Activated CD8-positive, alpha-beta memory T cell treated with anti-CD3 and anti-CD28 coated beads for 1 hour (primary cell): Measurements from ENCODE around the gene EAPP.
"Not testable (repeated sequence)": the region's sequence is repeated elsewhere in the genome, so short reads cannot be mapped to it uniquely, and the experiment has no call there.

ENCODE experiments used
- DNase-seq, 2 donors: peaks; one replicate each; pipeline ENCODE4 v3.0.0-alpha.2; 2020; ENCODE audit warnings: low read depth in 1 of 2; ENCODE audit errors: extremely low read depth in 1 of 2

Gene EAPP

DNA sequence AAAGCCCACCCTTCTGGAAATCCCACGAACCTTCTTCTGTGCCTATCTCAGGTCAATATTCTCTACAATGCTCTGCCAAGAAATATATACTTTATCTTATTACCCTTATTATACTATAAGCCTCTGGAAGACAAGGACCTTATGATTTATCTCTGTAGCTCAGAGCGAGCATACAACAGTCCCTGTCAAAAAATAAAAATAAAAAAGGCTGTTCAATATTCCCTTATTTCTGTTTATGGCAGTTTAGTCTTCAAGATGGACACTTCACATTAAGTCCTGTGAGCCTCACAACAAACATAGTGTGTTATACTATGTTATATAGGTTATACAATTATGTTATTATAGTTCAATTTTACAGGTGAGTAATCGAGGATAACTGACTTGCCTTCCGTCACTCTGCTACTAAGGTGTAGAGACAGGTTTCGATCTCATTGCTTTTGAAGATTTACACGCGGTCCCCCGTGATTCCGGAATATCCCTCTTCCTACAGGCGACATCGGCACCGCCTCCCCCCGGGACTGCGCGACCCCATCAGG is 562 bp downstream of the EAPP start:
- DNase-seq, result no peak

- not testable (repeated sequence) for DNase-seq
These were observed 1.4 kb downstream of the EAPP start for GRCh38 chr14:34538096-34538495.

- DNase-seq, result no peak
These were observed 1.9 kb downstream of the EAPP start for GRCh38 chr14:34537677-34538009.

DNA sequence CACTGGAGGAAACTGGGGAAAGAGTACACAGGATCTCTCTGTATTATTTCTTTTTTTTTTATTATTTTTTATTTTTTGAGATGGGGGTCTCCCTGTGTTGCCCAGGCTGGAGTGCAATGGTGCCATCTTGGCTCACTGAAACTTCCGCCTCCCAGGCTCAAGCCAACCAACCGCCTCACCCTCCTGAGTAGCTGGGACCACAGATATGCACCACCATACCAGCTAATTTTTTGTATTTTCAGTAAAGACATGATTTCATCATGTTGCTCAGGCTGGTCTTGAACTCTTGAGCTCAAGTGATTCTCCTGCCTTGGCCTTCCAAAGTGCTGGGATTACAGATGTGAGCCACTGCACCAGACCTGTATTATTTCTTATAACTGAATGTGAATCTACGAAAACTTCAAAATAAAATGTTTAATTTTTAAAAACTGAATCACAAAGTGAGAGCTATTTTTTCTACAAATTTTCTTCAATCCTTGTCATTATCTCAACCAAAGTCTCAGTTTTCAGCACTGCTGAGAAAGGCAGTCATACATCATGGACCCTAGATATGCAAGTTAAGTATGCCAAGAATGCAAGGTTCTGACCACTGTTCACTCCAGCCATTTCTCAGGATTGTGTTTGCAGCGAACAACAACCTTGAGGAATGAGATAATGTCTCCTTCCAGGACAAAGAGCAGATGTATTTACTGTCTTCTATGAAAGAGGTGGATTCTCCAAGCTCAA is 2.4 kb downstream of the EAPP start:
- DNase-seq, result no peak

DNA sequence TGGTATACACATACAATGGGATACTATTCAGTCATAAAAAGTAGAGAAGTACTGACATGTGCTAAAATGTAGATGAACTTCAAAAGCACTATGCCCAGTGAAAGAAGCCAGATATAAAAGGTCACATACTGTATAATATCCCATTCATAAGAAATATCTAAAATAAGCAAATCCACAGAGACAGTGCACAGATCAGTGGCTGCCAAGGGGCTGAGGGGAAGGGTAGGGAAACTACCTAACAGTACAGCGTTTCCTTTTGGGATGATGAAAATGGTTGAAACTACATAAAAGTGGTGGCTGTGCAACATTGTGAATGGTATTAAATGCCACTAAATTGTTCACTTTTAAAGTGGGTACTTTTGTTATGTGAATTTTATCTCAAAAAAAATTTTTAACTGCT is 11.9 kb downstream of the EAPP start:
- no peak for DNase-seq

DNA sequence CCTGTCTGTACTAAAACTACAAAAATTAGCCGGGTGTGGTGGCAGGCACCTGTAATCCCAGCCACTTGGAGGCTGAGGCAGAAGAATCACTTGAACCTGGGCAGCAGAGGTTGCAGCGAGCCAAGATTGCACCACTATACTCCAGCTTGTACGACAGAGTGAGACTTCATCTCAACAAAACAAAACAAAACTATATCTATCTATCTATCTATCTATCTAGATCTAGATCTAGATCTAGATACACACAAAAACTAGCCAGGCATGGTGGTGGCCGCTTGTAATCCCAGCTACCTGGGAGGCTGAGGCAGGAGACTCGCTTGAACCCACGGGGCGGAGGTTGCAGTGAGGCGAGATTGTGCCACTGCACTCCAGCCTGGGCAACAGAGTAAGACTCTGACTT is 15.3 kb downstream of the EAPP start:
- DNase-seq, result not testable (repeated sequence)

DNA sequence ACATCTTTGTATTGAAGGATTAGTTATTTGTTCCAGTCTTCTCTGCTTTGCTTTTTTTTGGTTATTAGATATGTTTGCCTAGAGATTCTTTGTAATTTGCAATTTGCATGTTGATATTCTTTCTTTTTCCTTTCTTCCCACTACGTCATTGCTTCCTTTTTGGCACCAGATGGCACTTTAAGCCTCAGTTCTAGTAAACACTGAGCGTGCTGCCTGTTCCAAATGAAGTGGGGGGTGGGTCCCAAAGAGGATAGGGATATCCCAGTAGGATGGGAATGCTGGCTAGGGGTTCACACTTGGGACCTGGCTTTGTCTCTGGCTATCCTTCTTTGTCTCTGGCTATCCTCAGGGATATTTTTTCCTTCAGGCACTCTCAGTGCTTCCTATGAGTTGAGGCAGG is 17.0 kb downstream of the EAPP start:
- no peak for DNase-seq

DNA sequence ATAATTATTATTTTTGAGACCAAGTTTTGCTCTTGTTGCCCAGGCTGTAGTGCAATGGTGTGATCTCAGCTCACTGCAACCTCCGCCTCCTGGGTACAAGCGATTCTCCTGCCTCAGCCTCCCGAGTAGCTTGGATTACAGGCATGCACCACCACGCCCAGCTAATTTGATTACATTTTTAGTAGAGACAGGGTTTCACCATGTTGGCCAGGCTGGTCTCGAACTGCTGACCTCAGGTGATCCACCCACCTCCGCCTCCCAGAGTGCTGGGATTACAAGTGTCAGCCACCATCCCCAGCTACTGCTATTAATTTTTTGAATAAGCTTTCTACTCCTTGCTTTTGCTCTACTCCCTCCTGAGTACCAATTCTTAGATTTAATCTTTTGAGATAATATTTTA is 18.4 kb downstream of the EAPP start:
- DNase-seq, result not testable (repeated sequence)

- DNase-seq, result not testable (repeated sequence)
These were observed 19.1 kb downstream of the EAPP start for GRCh38 chr14:34520304-34520970.

DNA sequence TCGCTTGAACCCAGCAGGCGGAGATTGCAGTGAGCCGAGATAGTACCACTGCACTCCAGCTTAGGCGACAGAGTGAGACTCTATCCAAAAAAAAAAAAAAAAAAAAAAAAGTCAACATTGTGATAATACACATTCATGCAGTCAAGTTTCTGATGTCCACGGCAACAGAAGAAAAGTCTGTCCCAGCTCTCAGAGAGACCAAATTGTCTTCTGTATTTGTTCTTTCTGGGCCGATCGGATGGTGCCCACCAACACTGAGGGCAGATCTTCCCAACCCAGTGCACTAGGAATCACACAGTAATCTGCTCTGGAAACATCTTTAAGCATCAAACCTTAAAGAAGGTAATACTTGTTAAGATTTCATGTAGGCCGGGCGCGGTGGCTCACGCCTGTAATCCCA is 31.6 kb downstream of the EAPP start:
- DNase-seq, result no peak

- no peak for DNase-seq
These were observed 32.0 kb downstream of the EAPP start for GRCh38 chr14:34507459-34507858.

DNA sequence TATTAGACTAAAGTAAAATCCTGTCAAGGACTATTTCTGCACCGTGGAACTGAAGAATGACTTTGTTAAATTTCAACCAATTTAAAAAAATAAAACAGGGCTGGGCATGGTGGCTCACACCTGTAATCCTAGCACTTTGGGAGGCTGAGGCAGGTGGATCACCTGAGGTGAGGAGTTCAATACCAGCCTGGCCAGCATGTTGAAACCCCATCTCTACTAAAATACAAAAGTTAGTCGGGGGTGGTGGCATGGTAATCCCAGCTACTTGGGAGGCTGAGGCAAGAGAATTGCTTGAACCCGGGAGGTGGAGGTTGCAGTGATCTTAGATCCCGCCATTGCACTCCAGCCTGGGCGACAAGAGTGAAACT is 34.4 kb downstream of the EAPP start:
- not testable (repeated sequence) for DNase-seq

- DNase-seq, result not testable (repeated sequence)
These were observed 35.5 kb downstream of the EAPP start for GRCh38 chr14:34504027-34504426.

GRCh38 chr14:34502545-34503225 is 36.8 kb downstream of the EAPP start:
- no peak for DNase-seq

GRCh38 chr14:34502001-34502400 is 37.5 kb downstream of the EAPP start:
- DNase-seq, result no peak

DNA sequence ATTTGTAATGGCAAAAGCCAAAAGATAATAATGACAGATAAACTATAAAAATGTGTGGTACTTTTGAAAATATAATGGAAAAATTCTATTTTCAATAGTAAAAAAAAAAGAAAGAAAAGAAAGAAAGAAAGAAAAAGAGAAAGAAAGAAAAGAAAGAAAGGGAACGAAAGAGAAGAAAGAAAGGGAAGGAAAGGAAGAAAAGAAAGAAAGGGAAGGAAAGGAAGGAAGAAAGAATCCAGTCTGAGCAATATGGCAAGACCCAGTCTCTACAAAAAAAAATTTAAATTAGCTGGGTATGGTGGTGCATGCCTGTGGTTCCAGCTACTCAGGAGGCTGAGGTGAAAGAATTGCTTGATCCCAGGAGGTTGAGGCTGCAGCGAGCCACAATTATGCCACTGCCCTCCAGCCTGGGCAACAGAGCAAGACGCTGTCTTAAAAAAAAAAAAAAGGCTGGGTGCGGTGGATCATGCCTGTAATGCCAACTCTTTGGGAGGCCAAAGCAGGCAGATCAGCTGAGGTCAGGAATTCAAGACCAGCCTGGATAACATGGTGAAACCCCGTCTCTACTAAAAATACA is 38.4 kb downstream of the EAPP start:
- no peak for DNase-seq

GRCh38 chr14:34498684-34499412 is 40.7 kb downstream of the EAPP start:
- no peak for DNase-seq

GRCh38 chr14:34496679-34497513 is 42.6 kb downstream of the EAPP start:
- no peak for DNase-seq

DNA sequence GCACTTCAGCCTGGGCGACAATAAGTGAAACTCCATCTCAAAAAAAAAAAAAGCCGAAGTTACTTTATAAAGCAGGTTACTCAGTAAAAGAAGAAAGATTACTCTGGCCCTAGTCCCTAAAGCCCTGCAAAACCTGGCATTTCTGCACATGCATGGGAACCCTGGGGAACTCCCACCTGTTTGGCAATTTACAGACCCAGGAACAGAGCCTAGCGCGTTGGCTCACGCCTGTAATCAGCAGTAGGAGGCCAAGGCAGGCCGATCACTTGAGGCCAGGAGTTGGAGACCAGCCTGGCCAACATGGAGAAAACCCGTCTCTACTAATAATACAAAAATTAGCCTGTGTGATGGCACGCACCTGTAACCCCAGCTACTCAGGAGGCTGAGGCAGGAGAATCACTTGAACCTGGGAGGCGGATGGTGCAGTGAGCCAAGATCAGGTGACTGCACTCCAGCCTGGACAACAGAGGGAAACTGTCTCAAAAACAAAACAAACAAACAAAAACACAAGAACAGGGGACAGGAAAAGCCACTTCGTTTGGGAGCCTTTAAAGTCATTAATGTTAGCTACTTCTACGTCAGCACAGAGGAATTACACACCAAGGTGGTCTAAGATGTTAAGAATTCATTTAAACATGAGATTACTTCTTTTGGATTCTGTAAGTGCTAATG is 43.4 kb downstream of the EAPP start:
- no peak for DNase-seq
